Transverse colon (tissue), 4 donors: Measurements from ENCODE around the gene ORMDL3.

Experiments
- EP300 ChIP-seq: sonication (generic); formaldehyde crosslinking; IDR thresholded peaks from one replicate; pipeline ENCODE4 v1.6.1; 2017; ENCODE audit warnings: antibody characterized with exemption, low read depth
- POLR2A ChIP-seq: fragments of 450-650 bp; IDR thresholded peaks from one replicate; pipeline ENCODE4 v1.6.1; 2016; ENCODE audit warnings: antibody characterized with exemption, mild to moderate bottlenecking, moderate library complexity
- POLR2AphosphoS5 ChIP-seq, 3 donors: sonication (generic); formaldehyde crosslinking; IDR thresholded peaks; one replicate each; pipeline ENCODE4 v1.6.1; 2016; ENCODE audit warnings: antibody characterized with exemption in 3 of 3
- TF ChIP-seq, protein P1 (sequence below), 5 experiments: fragments of 200-600 bp in 3 of 5; fragments of 450-650 bp in 2 of 5; sonication (generic) in 3 of 5; IDR thresholded peaks; 1 replicate in 2 of 5; 2 replicates in 3 of 5; pipeline ENCODE4 v1.5.1; 2016 to 2017; ENCODE audit warnings: antibody characterized with exemption in 5 of 5, inconsistent platforms in 3 of 5, mild to moderate bottlenecking in 2 of 5, moderate library complexity in 1 of 5

DNA sequence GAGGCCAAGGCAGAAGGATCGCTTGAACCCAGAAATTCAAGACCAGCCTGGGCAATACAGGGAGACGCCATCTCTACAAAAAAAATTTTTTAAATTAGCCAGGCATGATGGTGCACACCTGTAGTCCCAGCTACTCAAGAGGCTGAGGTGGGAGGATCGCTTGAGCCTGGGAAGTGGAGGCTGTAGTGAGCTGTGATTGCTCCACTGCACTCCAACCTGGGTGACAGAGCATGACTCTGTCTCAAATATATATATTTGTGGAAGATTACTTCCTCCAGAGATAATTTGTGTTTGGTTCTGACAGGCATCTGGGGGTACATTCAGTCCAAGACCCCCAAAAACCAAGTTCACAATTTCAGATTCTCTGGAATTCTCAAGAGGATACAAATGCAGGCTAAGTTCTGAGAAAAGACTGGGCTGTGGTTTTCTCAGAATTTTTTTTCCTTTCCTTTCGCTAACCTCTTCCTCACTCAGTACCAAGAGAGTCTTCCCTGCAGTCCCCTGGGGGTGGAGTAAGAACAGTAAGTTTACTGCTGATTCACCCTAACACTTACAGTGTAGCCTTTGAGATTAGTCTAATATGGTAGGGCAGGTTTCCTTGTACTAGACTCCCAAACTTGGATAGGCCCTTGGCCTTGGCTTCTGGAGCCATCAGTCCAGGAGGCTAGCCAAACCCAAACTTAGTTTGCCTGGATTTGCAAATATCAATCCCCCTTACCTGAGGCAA, 24.1 kb downstream of the ORMDL3 start:
- TF ChIP-seq, protein P1, sequence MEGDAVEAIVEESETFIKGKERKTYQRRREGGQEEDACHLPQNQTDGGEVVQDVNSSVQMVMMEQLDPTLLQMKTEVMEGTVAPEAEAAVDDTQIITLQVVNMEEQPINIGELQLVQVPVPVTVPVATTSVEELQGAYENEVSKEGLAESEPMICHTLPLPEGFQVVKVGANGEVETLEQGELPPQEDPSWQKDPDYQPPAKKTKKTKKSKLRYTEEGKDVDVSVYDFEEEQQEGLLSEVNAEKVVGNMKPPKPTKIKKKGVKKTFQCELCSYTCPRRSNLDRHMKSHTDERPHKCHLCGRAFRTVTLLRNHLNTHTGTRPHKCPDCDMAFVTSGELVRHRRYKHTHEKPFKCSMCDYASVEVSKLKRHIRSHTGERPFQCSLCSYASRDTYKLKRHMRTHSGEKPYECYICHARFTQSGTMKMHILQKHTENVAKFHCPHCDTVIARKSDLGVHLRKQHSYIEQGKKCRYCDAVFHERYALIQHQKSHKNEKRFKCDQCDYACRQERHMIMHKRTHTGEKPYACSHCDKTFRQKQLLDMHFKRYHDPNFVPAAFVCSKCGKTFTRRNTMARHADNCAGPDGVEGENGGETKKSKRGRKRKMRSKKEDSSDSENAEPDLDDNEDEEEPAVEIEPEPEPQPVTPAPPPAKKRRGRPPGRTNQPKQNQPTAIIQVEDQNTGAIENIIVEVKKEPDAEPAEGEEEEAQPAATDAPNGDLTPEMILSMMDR (IDR thresholded peaks at IDR 0.05) = no peak
- TF ChIP-seq POLR2A (no peak), POLR2AphosphoS5 (IDR thresholded peaks at IDR 0.05) (no peak), EP300 (no peak)
